Measurements from ENCODE around the gene ISL1.

Gene ISL1

DNA sequence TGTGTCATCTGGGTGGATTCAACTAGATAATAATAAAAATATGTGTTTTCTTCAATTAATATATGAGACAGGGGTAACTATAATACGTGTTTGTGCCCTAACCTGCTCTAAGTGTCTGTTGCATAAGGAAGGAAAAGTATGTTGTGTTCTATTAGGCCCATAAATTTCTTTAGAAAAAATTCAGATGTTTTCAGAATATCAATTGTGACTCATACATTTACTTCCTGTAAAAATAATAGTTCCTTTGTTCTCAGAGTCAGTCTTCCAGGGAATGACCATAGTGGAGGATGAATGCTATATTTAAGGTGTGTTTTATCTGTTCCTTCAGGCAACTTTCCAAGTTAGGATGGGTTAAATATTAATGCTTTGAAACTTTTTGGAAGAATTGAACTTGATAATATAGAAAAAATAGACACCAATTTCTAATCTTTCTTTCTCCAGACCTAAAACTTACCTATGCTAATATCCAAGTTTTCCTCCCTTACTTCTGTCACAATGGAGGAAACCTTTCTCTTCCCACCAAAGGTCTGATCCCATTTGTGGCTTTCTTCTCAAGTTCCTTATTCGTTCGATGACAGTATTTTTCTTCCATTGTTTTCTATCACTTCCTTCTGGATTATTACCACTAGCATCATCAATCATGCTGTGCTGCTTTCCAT lies 49.9 kb downstream of the ISL1 start:
- Histone ChIP-seq H2AK5ac (ENCODE audit: low read depth, low read length) (no peak overlapping the region), H4K8ac (ENCODE audit: low read depth, low read length) (no peak overlapping the region), H2BK120ac (ENCODE audit: low read depth, low read length) (no peak overlapping the region), H2BK12ac (ENCODE audit: low read length) (no peak overlapping the region), H3K4me2 (ENCODE audit: insufficient read depth, low read length, poor library complexity, severe bottlenecking) (no peak overlapping the region), H3K4ac (ENCODE audit: low read length) (no peak overlapping the region), H3K18ac (ENCODE audit: low read length) (no peak overlapping the region), H2AFZ (ENCODE audit: low read length) (no peak overlapping the region), H3K27me3 (ENCODE audit: control insufficient read depth in 3 of 3, insufficient read depth in 3 of 3, low read depth in 1 of 3, low read length in 3 of 3) (no peaks in the 10 kb centered on the region), H3K4me3 (ENCODE audit: low read length in 2 of 2) (no peak overlapping the region), H3K14ac (ENCODE audit: low read length) (no peak overlapping the region), H2BK15ac (ENCODE audit: low read length) (no peak overlapping the region), H3K36me3 (replicated peaks in 1 of 2; ENCODE audit: control insufficient read depth in 2 of 2, insufficient read depth in 2 of 2, low read length in 2 of 2) (no peaks in the 10 kb centered on the region), H3K9me3 (replicated peaks in 1 of 2; ENCODE audit: control insufficient read depth in 2 of 2, insufficient read depth in 1 of 2, low read depth in 1 of 2, low read length in 2 of 2) (no peaks in the 10 kb centered on the region), H3K79me1 (ENCODE audit: low read depth, low read length) (peaks cover 2% of the 10 kb centered on the region), H3K9ac (ENCODE audit: low read depth, low read length, poor library complexity) (no peak overlapping the region), H2BK5ac (ENCODE audit: low read length) (no peak overlapping the region), H3K23ac (ENCODE audit: low read depth, low read length, poor library complexity) (no peak overlapping the region), H3K4me1 (ENCODE audit: control insufficient read depth in 2 of 2, insufficient read depth in 1 of 2, low read depth in 1 of 2, low read length in 2 of 2) (no peaks in the 10 kb centered on the region), H3K27ac (replicated peaks; ENCODE audit: low read length) (no peak overlapping the region), H4K91ac (ENCODE audit: low read depth, low read length, poor library complexity) (no peak overlapping the region)
- DNase-seq (ENCODE audit: low spot score), result no peak
- no CpG with 5 or more reads among the region's 3 CpGs for WGBS, 2 donors (ENCODE audit: extremely low coverage in 2 of 2, insufficient read length in 2 of 2, insufficient replicate concordance in 1 of 2)

DNA sequence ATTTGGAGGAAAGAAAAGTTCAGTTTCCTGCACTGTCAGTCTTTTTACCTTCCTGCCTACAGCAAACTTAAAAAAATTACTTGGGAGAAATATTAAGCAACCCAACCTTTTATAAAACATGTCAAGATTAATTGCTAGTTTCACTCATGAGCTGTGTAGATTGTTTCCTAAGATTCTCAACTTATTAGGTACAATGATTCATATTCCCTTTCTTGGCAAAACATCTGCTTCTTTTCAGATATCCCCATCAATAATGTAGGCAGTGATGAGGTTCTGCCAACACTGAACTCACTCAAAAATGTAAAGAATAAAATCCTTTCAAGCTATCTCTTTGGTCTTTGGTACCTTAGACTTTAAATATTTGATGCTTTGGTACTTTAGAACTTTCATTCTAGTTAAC lies 56.0 kb downstream of the ISL1 start:
- H2BK5ac ChIP-seq (ENCODE audit: low read length), result no peak overlapping the region
- no peaks in the 10 kb centered on the region for H3K36me3 ChIP-seq (replicated peaks in 1 of 2; ENCODE audit: control insufficient read depth in 2 of 2, insufficient read depth in 2 of 2, low read length in 2 of 2)
- no peak overlapping the region for H3K18ac ChIP-seq (ENCODE audit: low read length)
- H3K14ac ChIP-seq (ENCODE audit: low read length), result no peak overlapping the region
- peaks cover 2% of the 10 kb centered on the region for H3K79me1 ChIP-seq (ENCODE audit: low read depth, low read length)
- no peak overlapping the region for H2BK12ac ChIP-seq (ENCODE audit: low read length)
- no peak for DNase-seq (ENCODE audit: low spot score)
- H3K4me3 ChIP-seq (ENCODE audit: low read length in 2 of 2), result no peak overlapping the region
- H3K9ac ChIP-seq (ENCODE audit: low read depth, low read length, poor library complexity), result no peak overlapping the region
- H3K27ac ChIP-seq (replicated peaks; ENCODE audit: low read length), result no peak overlapping the region
- no peak overlapping the region for H4K91ac ChIP-seq (ENCODE audit: low read depth, low read length, poor library complexity)
- H3K27me3 ChIP-seq (ENCODE audit: control insufficient read depth in 3 of 3, insufficient read depth in 3 of 3, low read depth in 1 of 3, low read length in 3 of 3), result no peaks in the 10 kb centered on the region
- H2AK5ac ChIP-seq (ENCODE audit: low read depth, low read length), result no peak overlapping the region
- H2BK15ac ChIP-seq (ENCODE audit: low read length), result no peak overlapping the region
- no peak overlapping the region for H3K23ac ChIP-seq (ENCODE audit: low read depth, low read length, poor library complexity)
- H3K4me2 ChIP-seq (ENCODE audit: insufficient read depth, low read length, poor library complexity, severe bottlenecking), result no peak overlapping the region
- no peaks in the 10 kb centered on the region for H3K9me3 ChIP-seq (replicated peaks in 1 of 2; ENCODE audit: control insufficient read depth in 2 of 2, insufficient read depth in 1 of 2, low read depth in 1 of 2, low read length in 2 of 2)
- H2BK120ac ChIP-seq (ENCODE audit: low read depth, low read length), result no peak overlapping the region
- no peak overlapping the region for H2AFZ ChIP-seq (ENCODE audit: low read length)
- H3K4me1 ChIP-seq (ENCODE audit: control insufficient read depth in 2 of 2, insufficient read depth in 1 of 2, low read depth in 1 of 2, low read length in 2 of 2), result no peaks in the 10 kb centered on the region
- no peak overlapping the region for H4K8ac ChIP-seq (ENCODE audit: low read depth, low read length)
- no peak overlapping the region for H3K4ac ChIP-seq (ENCODE audit: low read length)
